SJSA1 (cell line): Measurements from ENCODE around the gene SPRYD3. TPM values are rescaled to one million over a fixed set of nuclear protein-coding genes. Genes with fewer than 3 reads are reported as not detected.

Source experiments
- DNase-seq, 2 experiments: peaks; one replicate each; pipeline ENCODE4 v3.0.0-alpha.2; 2015 to 2020; ENCODE audit warnings: low spot score in 2 of 2, low read depth in 1 of 2
- H3K27ac ChIP-seq: fragments of 250-450 bp; sonication (Bioruptor Pico); 2 replicates; pipeline ENCODE4 v1.5.1; 2020; ENCODE audit warnings: mild to moderate bottlenecking, moderate library complexity
- H3K27me3 ChIP-seq: fragments of 250-450 bp; sonication (Bioruptor Pico); replicated peaks from 2 replicates; pipeline ENCODE4 v1.5.1; 2020; ENCODE audit warnings: mild to moderate bottlenecking, moderate library complexity
- H3K36me3 ChIP-seq: fragments of 250-450 bp; sonication (Bioruptor Pico); 2 replicates; pipeline ENCODE4 v1.5.1; 2020; ENCODE audit warnings: mild to moderate bottlenecking
- H3K4me1 ChIP-seq: fragments of 250-450 bp; sonication (Bioruptor Pico); replicated peaks from 2 replicates; pipeline ENCODE4 v1.6.1; 2021; ENCODE audit warnings: mild to moderate bottlenecking
- H3K4me3 ChIP-seq: fragments of 250-450 bp; sonication (Bioruptor Pico); 2 replicates; pipeline ENCODE4 v1.5.1; 2020; ENCODE audit warnings: mild to moderate bottlenecking
- H3K9me3 ChIP-seq: fragments of 250-450 bp; sonication (Bioruptor Pico); replicated peaks from 2 replicates; pipeline ENCODE4 v1.5.1; 2020; ENCODE audit warnings: mild to moderate bottlenecking
- total RNA-seq: library from RNA; depleted of rRNA; stranded (reverse); fragments of >200 nt; shearing (Covaris generic); gene quantifications from 2 replicates; pipeline ENCODE4 v1.2.3, GENCODE V29; 2014

Gene SPRYD3
- total RNA-seq, 1 experiment from 2014 or later, result 18.3 TPM

GRCh38 chr12:53059434-53060063 lies 19.6 kb downstream of the SPRYD3 start:
- H3K27ac ChIP-seq, result no peak overlapping the region
- H3K27me3 ChIP-seq, result no peaks in the 10 kb centered on the region
- no peak for DNase-seq
- H3K4me3 ChIP-seq, result no peak overlapping the region
- peaks cover 14% of the 10 kb centered on the region for H3K36me3 ChIP-seq
- H3K4me1 ChIP-seq, result no peaks in the 10 kb centered on the region
- no peaks in the 10 kb centered on the region for H3K9me3 ChIP-seq

DNA sequence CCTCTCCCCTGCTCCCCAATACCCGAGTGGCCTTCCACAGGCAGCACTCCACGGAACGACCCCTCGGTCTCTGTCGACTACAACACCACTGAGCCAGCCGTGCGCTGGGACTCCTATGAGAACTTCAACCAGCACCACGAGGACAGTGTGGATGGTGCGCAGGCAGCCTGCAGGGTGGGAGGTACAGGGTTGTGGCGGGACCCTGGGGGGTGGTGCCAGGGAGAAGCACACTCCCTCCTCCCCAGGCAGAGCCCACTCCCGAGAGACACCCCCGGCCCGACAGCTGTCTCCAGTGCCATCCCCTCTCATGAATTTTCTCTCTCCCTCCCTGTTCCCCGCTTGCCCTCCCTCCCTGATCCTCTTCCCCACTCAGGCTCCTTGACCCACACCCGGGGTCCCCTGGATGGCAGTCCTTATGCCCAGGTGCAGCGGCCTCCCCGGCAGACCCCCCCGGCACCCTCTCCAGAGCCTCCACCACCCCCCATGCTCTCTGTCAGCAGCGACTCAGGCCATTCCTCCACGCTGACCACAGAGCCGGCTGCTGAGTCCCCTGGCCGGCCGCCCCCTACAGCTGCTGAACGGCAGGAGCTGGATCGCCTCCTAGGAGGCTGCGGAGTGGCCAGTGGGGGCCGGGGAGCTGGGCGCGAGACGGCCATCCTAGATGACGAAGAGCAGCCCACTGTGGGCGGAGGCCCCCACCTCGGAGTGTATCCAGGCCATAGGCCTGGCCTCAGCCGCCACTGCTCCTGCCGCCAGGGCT lies 20.3 kb downstream of the SPRYD3 start:
- Histone ChIP-seq H3K36me3 (peaks cover 9% of the 10 kb centered on the region), H3K9me3 (no peaks in the 10 kb centered on the region), H3K27ac (no peak overlapping the region), H3K27me3 (no peaks in the 10 kb centered on the region), H3K4me1 (no peaks in the 10 kb centered on the region), H3K4me3 (no peak overlapping the region)
- no peak for DNase-seq

DNA sequence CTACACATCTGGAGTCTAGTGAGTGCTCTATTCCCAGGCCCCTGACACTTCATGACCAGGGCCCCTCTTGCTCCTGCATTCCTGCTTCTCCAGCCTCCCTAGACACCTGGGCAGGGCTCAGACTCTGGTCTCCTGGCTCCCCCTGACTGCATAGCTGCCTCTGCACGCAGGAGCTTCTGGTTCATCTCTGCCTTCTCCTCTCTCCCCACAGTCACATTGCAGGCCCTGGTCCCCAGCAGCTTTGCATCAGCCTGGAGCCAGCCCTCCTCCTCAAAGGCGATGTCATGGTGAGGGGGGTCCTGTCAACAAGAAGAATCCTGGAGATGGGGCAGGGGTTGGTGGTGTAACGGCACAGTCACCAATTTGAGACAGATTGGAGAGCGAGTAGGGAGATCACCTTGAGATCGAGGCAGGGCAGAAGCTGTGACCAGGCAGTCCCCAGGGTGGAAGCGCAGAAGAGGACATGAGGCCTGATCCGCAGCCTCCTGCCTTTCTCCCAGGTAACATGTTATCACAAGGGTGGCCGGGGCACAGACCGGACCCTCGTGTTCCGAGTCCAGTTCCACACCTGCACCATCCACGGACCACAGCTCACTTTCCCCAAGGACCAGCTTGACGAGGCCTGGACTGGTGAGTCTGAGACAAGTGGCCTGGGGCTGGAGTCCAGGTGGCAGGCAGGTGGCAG lies 21.2 kb downstream of the SPRYD3 start:
- Histone ChIP-seq H3K36me3 (peaks cover 4% of the 10 kb centered on the region; the same call in 1 of the 2 replicates), H3K4me1 (peaks cover under 1% of the 10 kb centered on the region), H3K9me3 (no peaks in the 10 kb centered on the region), H3K4me3 (no peak overlapping the region), H3K27me3 (no peaks in the 10 kb centered on the region), H3K27ac (no peak overlapping the region)
- no peak for DNase-seq

GRCh38 chr12:53056901-53057300 lies 22.3 kb downstream of the SPRYD3 start:
- no peak for DNase-seq
- H3K36me3 ChIP-seq, result no peaks in the 10 kb centered on the region
- H3K4me1 ChIP-seq, result peaks cover 11% of the 10 kb centered on the region
- H3K27me3 ChIP-seq, result no peaks in the 10 kb centered on the region
- H3K4me3 ChIP-seq, result no peak overlapping the region
- H3K27ac ChIP-seq, result no peak overlapping the region
- no peaks in the 10 kb centered on the region for H3K9me3 ChIP-seq

DNA sequence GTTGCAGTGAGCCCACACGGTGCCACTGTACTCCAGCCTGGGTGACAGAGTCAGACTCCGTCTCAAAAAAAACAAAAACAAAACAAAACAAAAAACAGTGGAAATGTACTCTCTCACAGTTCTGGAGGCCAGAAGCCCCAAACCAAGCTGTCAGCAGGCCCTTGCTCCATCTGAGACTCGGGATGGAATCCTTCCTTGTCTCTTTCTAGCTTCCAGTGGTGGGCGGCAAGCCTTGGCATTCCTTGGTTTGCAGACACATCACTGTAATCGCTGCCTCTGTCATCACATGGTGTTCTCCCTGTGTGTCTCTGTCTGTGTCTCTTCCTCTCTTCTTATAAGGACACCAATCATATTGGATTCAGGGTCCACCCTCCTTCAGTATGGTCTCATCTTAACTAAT lies 22.9 kb downstream of the SPRYD3 start:
- Histone ChIP-seq H3K36me3 (no peaks in the 10 kb centered on the region), H3K27ac (no peak overlapping the region), H3K27me3 (no peaks in the 10 kb centered on the region), H3K9me3 (no peaks in the 10 kb centered on the region), H3K4me1 (peaks cover 17% of the 10 kb centered on the region), H3K4me3 (no peak overlapping the region)
- DNase-seq, result no peak

DNA sequence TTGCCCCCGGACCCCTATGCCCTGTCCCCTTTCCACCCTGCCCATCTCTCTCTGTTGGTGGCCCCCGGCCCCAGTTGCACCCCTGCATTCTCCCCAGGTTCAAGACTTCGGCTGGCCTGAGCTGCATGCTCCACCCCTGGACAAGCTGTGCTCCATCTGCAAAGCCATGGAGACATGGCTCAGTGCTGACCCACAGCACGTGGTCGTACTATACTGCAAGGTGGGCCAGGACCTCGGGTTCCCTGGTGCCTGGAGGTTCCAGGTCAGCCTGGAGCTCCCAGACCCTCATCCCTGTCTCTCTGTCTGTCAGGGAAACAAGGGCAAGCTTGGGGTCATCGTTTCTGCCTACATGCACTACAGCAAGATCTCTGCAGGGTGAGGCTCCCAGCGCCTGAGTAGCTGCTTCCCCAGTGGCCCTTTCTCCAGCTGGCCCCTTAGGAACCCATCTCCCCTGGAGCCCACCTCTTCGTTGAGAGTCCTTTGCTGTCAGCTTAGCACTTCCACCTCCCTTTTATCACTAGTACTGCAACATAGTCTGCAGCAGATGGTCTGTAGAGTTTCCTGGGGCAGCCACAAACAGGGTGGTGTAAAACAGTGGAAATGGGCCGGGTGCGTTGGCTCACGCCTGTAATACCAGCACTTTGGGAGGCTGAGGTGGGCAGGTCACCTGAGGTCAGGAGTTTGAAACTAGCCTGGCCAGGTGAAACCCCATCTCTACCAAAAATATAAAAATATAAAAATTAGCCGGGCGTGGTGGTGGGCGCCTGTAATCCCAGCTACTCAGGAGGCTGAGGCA lies 23.5 kb downstream of the SPRYD3 start:
- Histone ChIP-seq H3K36me3 (no peaks in the 10 kb centered on the region), H3K27me3 (no peaks in the 10 kb centered on the region), H3K4me3 (no peak overlapping the region), H3K27ac (no peak overlapping the region), H3K9me3 (no peaks in the 10 kb centered on the region), H3K4me1 (peaks cover 23% of the 10 kb centered on the region)
- DNase-seq, result no peak

DNA sequence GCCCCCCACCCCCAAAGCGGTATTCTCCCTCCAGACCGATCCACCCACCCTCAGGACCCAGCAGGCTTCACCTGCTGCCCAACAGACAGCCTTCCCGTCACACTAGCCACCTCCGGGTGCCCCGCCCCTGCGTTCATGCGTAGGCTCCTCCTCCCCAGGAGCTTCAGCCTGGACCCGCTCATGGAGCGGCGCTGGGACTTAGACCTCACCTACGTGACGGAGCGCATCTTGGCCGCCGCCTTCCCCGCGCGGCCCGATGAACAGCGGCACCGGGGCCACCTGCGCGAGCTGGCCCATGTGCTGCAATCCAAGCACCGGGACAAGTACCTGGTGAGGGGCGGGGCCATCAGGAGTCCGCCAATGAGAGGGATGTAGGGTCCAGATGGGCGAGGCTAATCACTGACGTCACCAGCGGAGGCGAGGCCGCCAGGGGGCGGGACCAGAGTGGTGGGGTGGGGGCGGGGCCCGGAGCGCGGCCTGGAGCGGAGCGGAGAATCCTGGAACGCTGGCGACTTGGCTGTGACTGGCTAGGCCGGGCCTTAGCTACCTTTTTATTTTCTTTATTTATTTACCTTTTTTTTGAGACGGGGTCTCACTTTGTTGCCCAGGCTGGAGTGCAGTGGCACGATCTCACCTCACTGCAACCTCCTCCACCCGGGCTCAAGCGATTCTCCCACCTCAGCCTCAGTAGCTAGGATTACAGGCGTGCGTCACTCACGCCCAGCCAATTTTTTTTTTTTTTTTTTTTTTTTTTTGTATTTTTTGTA lies 24.9 kb downstream of the SPRYD3 start:
- no peak overlapping the region for H3K27ac ChIP-seq
- H3K4me3 ChIP-seq, result no peak overlapping the region
- no peaks in the 10 kb centered on the region for H3K27me3 ChIP-seq
- DNase-seq, result no peak
- no peaks in the 10 kb centered on the region for H3K36me3 ChIP-seq
- H3K4me1 ChIP-seq, result peaks cover 37% of the 10 kb centered on the region
- no peaks in the 10 kb centered on the region for H3K9me3 ChIP-seq

GRCh38 chr12:53053218-53054111 lies 25.7 kb downstream of the SPRYD3 start:
- Histone ChIP-seq H3K36me3 (no peaks in the 10 kb centered on the region), H3K27me3 (no peaks in the 10 kb centered on the region), H3K9me3 (no peaks in the 10 kb centered on the region), H3K4me1 (peaks cover 45% of the 10 kb centered on the region), H3K27ac (no peak overlapping the region), H3K4me3 (no peak overlapping the region)
- DNase-seq, result peak in 1 of 2 experiments; percentile 37

GRCh38 chr12:53052419-53053217 lies 26.6 kb downstream of the SPRYD3 start:
- no peaks in the 10 kb centered on the region for H3K9me3 ChIP-seq
- no peaks in the 10 kb centered on the region for H3K27me3 ChIP-seq
- DNase-seq, result peak; percentile 38 to 74
- H3K4me3 ChIP-seq, result no peak overlapping the region
- no peaks in the 10 kb centered on the region for H3K36me3 ChIP-seq
- peaks cover 54% of the 10 kb centered on the region for H3K4me1 ChIP-seq
- H3K27ac ChIP-seq, result no peak overlapping the region

- H3K4me3 ChIP-seq, result no peak overlapping the region
- H3K9me3 ChIP-seq, result no peaks in the 10 kb centered on the region
- no peaks in the 10 kb centered on the region for H3K36me3 ChIP-seq
- no peak overlapping the region for H3K27ac ChIP-seq
- H3K27me3 ChIP-seq, result no peaks in the 10 kb centered on the region
- DNase-seq, result peak in 1 of 2 experiments; percentile 31
- H3K4me1 ChIP-seq, result peaks cover 57% of the 10 kb centered on the region
These were observed 27.2 kb downstream of the SPRYD3 start for GRCh38 chr12:53051881-53052412.

GRCh38 chr12:53051058-53051880 lies 27.9 kb downstream of the SPRYD3 start:
- peak; percentile 67 to 80 for DNase-seq
- Histone ChIP-seq H3K9me3 (no peaks in the 10 kb centered on the region), H3K27ac (no peak overlapping the region), H3K4me1 (peaks cover 63% of the 10 kb centered on the region), H3K4me3 (no peak overlapping the region), H3K36me3 (no peaks in the 10 kb centered on the region), H3K27me3 (no peaks in the 10 kb centered on the region)
